Measurements from ENCODE around the gene PCDHGA10. TPM values are rescaled to one million over a fixed set of nuclear protein-coding genes. Genes with fewer than 3 reads are reported as not detected.
"Not testable (repeated sequence)": the region's sequence is repeated elsewhere in the genome, so short reads cannot be mapped to it uniquely, and the experiment has no call there.

PCDHGA10 gene
- total RNA-seq, 4 donors from 2014 or later: 2.3 to 6.2 (median 4.3) TPM

GRCh38 chr5:141388661-141389060 lies 24.1 kb upstream of the PCDHGA10 start:
- H3K27ac ChIP-seq (replicated peaks in 1 of 4): no peak overlapping the region
- no peaks in the 10 kb centered on the region for H3K4me1 ChIP-seq
- 44% methylated on average over 10 of the region's 10 CpGs for WGBS
- H3K9me3 ChIP-seq: peaks cover 6 to 97% (median 97%) of the 10 kb centered on the region in 4 donors
- H3K27me3 ChIP-seq: peaks cover 0 to 17% (median 0%) of the 10 kb centered on the region in 4 donors
- no peak for DNase-seq (ENCODE audit: extremely low spot score)
- H3K36me3 ChIP-seq: peaks cover 0 to 18% (median 5%) of the 10 kb centered on the region in 4 donors
- TF ChIP-seq POLR2AphosphoS5 (IDR thresholded peaks at IDR 0.05) (no peak), POLR2A (IDR thresholded peaks at IDR 0.05; ENCODE audit: low read depth) (no peak), EP300 (IDR thresholded peaks at IDR 0.05) (no peak), CTCF (IDR thresholded peaks at IDR 0.05) (no peak)
- no peak overlapping the region for H3K4me3 ChIP-seq
- intact Hi-C loops (cut with DNase I): no loop called here

- Histone ChIP-seq H3K36me3 (peaks cover 0 to 18% (median 5%) of the 10 kb centered on the region in 4 donors), H3K9me3 (peaks cover 12 to 97% (median 97%) of the 10 kb centered on the region in 4 donors), H3K4me3 (peak overlapping the region in 1 of 4 donors; percentile 6), H3K27me3 (peaks cover 0 to 17% (median 0%) of the 10 kb centered on the region in 4 donors), H3K27ac (replicated peaks in 1 of 4) (no peak overlapping the region), H3K4me1 (no peaks in the 10 kb centered on the region)
- TF ChIP-seq POLR2A (IDR thresholded peaks at IDR 0.05; ENCODE audit: low read depth) (no peak), EP300 (IDR thresholded peaks at IDR 0.05) (no peak), POLR2AphosphoS5 (IDR thresholded peaks at IDR 0.05) (no peak), CTCF (IDR thresholded peaks at IDR 0.05) (no peak)
- intact Hi-C loops (cut with DNase I): no loop called here
- WGBS: 41% methylated on average over 29 of the region's 77 CpGs
- no peak for DNase-seq (ENCODE audit: extremely low spot score)
These were observed 23.4 kb upstream of the PCDHGA10 start for GRCh38 chr5:141389153-141390042.

- no peak for DNase-seq (ENCODE audit: extremely low spot score)
- Histone ChIP-seq H3K27ac (replicated peaks in 1 of 4) (no peak within 1 kb of the TSS), H3K4me3 (no peak within 1 kb of the TSS), H3K36me3 (peaks cover 0 to 12% (median 5%) of the 10 kb centered on the region in 4 donors), H3K9me3 (peaks cover 12 to 97% (median 95%) of the 10 kb centered on the region in 4 donors), H3K27me3 (peaks cover 0 to 12% (median 0%) of the 10 kb centered on the region in 4 donors), H3K4me1 (no peaks in the 10 kb centered on the region)
- TF ChIP-seq POLR2AphosphoS5 (IDR thresholded peaks at IDR 0.05): no peak
- TF ChIP-seq POLR2A (IDR thresholded peaks at IDR 0.05; ENCODE audit: low read depth): no peak
- no peak for TF ChIP-seq EP300 (IDR thresholded peaks at IDR 0.05)
- TF ChIP-seq CTCF (IDR thresholded peaks at IDR 0.05): no peak
- WGBS: 27% methylated on average over 35 of the region's 38 CpGs
- intact Hi-C loops (cut with DNase I): no loop called here
These were observed 20.2 kb upstream of the PCDHGA10 start, which contains the start of gene PCDHGA8 for GRCh38 chr5:141392429-141393198. PCDHGA8 (plus strand) TSS chr5:141392633; CDS start chr5:141392814, 181 bp downstream.

- peaks cover 0 to 12% (median 0%) of the 10 kb centered on the region in 4 donors for H3K27me3 ChIP-seq
- H3K27ac ChIP-seq (replicated peaks in 1 of 4): no peak overlapping the region
- intact Hi-C loops (cut with DNase I): no loop called here
- no peak overlapping the region for H3K4me3 ChIP-seq
- H3K4me1 ChIP-seq: no peaks in the 10 kb centered on the region
- no peak for DNase-seq (ENCODE audit: extremely low spot score)
- H3K9me3 ChIP-seq: peaks cover 12 to 97% (median 95%) of the 10 kb centered on the region in 4 donors
- peaks cover 0 to 12% (median 5%) of the 10 kb centered on the region in 4 donors for H3K36me3 ChIP-seq
- 43% methylated on average over 16 of the region's 21 CpGs for WGBS
- TF ChIP-seq POLR2AphosphoS5 (IDR thresholded peaks at IDR 0.05) (no peak), POLR2A (IDR thresholded peaks at IDR 0.05; ENCODE audit: low read depth) (no peak), EP300 (IDR thresholded peaks at IDR 0.05) (no peak), CTCF (IDR thresholded peaks at IDR 0.05) (no peak)
These were observed 19.5 kb upstream of the PCDHGA10 start for GRCh38 chr5:141393267-141393666.

GRCh38 chr5:141394401-141395187 lies 18.2 kb upstream of the PCDHGA10 start:
- 28% methylated on average over 21 of the region's 53 CpGs for WGBS
- DNase-seq (ENCODE audit: extremely low spot score); H3K27ac ChIP-seq (replicated peaks in 1 of 4); H3K27me3 ChIP-seq; H3K4me1 ChIP-seq; H3K4me3 ChIP-seq; intact Hi-C loops (cut with DNase I): not testable (repeated sequence)
- H3K9me3 ChIP-seq: peaks cover 24 to 97% (median 95%) of the 10 kb centered on the region in 4 donors
- peaks cover 0 to 12% (median 4%) of the 10 kb centered on the region in 4 donors for H3K36me3 ChIP-seq

Measured in esophagus muscularis mucosa (tissue), 4 donors.